Kidney (tissue), 14 donors: Measurements from ENCODE around the gene THSD4. TPM values are rescaled to one million over a fixed set of nuclear protein-coding genes. Genes with fewer than 3 reads are reported as not detected.

Experiments used
- DNase-seq, 5 donors: peaks; one replicate each; pipeline ENCODE4 v3.0.0-alpha.2; 2013 to 2020
- FAIRE-seq: peaks from 2 replicates; lab custom pipeline; 2012; peaks lifted over from hg19 to GRCh38; lab: Jason Lieb, UNC
- H3K27ac ChIP-seq, 2 donors: one replicate each; pipeline ENCODE4 v1.7.0; 2013; ENCODE audit warnings: low read depth in 2 of 2, low read length in 2 of 2, inconsistent platforms in 1 of 2
- H3K27me3 ChIP-seq: one replicate; pipeline ENCODE4 v1.7.1; 2013; ENCODE audit warnings: low read length, inconsistent platforms; ENCODE audit not compliant: control insufficient read depth, insufficient read depth
- H3K36me3 ChIP-seq, 3 donors: one replicate each; pipeline versions ENCODE4 v1.7.0 to v1.7.1; 2013; ENCODE audit warnings: low read length in 3 of 3, control low read depth in 1 of 3, inconsistent platforms in 1 of 3; ENCODE audit not compliant: insufficient read depth in 3 of 3, control insufficient read depth in 2 of 3
- H3K4me1 ChIP-seq, 3 donors: one replicate each; pipeline versions ENCODE4 v1.7.0 to v1.7.1; 2013; ENCODE audit warnings: low read length in 3 of 3, inconsistent platforms in 1 of 3, low read depth in 1 of 3; ENCODE audit not compliant: control insufficient read depth in 2 of 3, insufficient read depth in 2 of 3
- H3K4me3 ChIP-seq, 3 donors: one replicate each; pipeline versions ENCODE4 v1.7.0 to v1.8.1; 2013; ENCODE audit warnings: low read length in 3 of 3, control low read depth in 1 of 3, inconsistent platforms in 1 of 3
- H3K9ac ChIP-seq, 3 donors: one replicate each; pipeline versions ENCODE4 v1.7.0 to v1.7.1; 2013; ENCODE audit warnings: low read length in 3 of 3, control low read depth in 1 of 3, inconsistent platforms in 1 of 3
- H3K9me3 ChIP-seq, 3 donors: one replicate each; pipeline versions ENCODE4 v1.7.0 to v1.7.1; 2013; ENCODE audit warnings: low read length in 3 of 3, control low read depth in 1 of 3, inconsistent platforms in 1 of 3; ENCODE audit not compliant: control insufficient read depth in 2 of 3, insufficient read depth in 1 of 3
- CTCF ChIP-seq: IDR thresholded peaks from 3 replicates; pipeline ENCODE4 v1.5.1; 2012; ENCODE audit warnings: mild to moderate bottlenecking, moderate library complexity, borderline replicate concordance; ENCODE audit not compliant: insufficient read depth; ENCODE audit errors: extremely low read depth
- intact Hi-C: fragments of 100-400 bp; cut with DNase I; formaldehyde crosslinking; loops from one replicate; pipeline ENCODE4 v1.11.1; 2022
- polyA plus RNA-seq: library from polyadenylated mRNA; stranded (reverse); fragments of 350-450 nt; fragmentation: Illumina TruSeq; extraction: RNeasy Lipid Tissue Mini Kit (QIAGEN cat#74804); gene quantifications from one replicate; pipeline ENCODE4 v1.2.3, GENCODE V29; 2014; ENCODE audit warnings: low read depth, low replicate concordance; ENCODE audit not compliant: insufficient read depth
- total RNA-seq: library from RNA; stranded (reverse); fragmentation: NEBNext Ultra II Directional; extraction: Animal tissue kit (Norgen Biotek cat#: 25700); gene quantifications from one replicate; pipeline ENCODE4 v1.2.1, GENCODE V29; 2021
- donor health status: control.
- donor health status: control.
- donor health status: control.
- donor health status: control.
- donor health status: control.
- donor health status: DM: yes; HTN: yes; CAD: no.
- donor health status: Normal renal cell carcinoma (clear cell type).

THSD4 gene
- total and polyA plus RNA-seq, 2 donors from 2014 or later = 9.4 to 36.3 TPM

GRCh38 chr15:71118345-71118744 is 3.1 kb downstream of the THSD4 start:
- H3K9ac ChIP-seq = no peak overlapping the region
- DNase-seq (no peak), FAIRE-seq (no peak)
- no peaks in the 10 kb centered on the region for H3K27me3 ChIP-seq
- no peaks in the 10 kb centered on the region for H3K9me3 ChIP-seq
- peaks cover 0 to 6% (median 0%) of the 10 kb centered on the region in 3 donors for H3K4me1 ChIP-seq
- TF ChIP-seq CTCF = no peak
- intact Hi-C loops = loop anchor here (10.0 kb wide), 1 partner anchor 316 kb away; no protein-coding TSS in a partner anchor
- no peak overlapping the region for H3K4me3 ChIP-seq
- H3K36me3 ChIP-seq = no peaks in the 10 kb centered on the region
- H3K27ac ChIP-seq = no peak overlapping the region

DNA sequence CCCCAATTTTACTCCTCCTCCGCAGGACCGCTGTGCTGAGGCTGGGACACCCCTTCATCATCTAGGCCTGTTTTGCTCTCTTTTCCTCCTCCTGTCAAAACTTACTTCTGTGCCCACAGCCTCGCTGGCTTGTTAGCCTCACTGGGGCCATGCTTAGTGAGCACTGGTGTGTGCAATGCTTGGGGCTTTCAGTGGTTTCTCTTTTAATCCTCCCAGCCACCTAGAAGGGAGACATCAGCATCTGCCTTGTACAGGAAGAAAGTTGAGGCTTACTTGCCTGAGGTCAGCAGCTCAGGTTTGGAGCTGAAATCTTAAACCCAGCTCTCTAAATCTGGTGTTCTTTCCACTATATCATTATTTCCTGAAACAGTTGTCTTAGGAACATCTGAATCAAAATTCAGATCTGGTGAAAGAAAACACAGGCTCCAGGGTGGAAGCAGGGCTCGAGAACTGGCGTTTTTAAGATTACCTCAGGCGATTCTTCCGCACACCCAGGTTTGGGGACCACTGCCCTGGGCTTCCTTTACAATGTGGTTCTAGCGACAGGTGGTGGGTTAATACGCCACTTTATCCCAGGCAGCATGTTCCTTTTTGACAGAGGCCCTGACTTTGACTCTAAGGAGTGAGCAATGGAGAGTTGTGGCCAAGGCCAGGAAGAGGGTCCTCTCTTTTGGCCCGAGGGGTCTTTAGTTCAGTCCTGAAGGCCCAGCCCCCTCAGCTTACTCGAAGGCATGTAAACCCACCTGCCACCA is 3.8 kb downstream of the THSD4 start:
- intact Hi-C loops = loop anchor here (10.0 kb wide), 1 partner anchor 316 kb away; no protein-coding TSS in a partner anchor
- Histone ChIP-seq H3K4me1 (peaks cover 0 to 6% (median 0%) of the 10 kb centered on the region in 3 donors), H3K27me3 (no peaks in the 10 kb centered on the region), H3K4me3 (no peak overlapping the region), H3K27ac (no peak overlapping the region), H3K9ac (no peak overlapping the region), H3K36me3 (no peaks in the 10 kb centered on the region), H3K9me3 (no peaks in the 10 kb centered on the region)
- TF ChIP-seq CTCF = no peak
- no peak for DNase-seq
- no peak for FAIRE-seq

- intact Hi-C loops = no loop called here
- no peak overlapping the region for H3K27ac ChIP-seq
- H3K9ac ChIP-seq = no peak overlapping the region
- H3K9me3 ChIP-seq = no peaks in the 10 kb centered on the region
- no peak for FAIRE-seq
- TF ChIP-seq CTCF = no peak
- H3K27me3 ChIP-seq = no peaks in the 10 kb centered on the region
- DNase-seq = no peak
- H3K4me1 ChIP-seq = peaks cover 0 to 6% (median under 1%) of the 10 kb centered on the region in 3 donors
- no peak overlapping the region for H3K4me3 ChIP-seq
- H3K36me3 ChIP-seq = no peaks in the 10 kb centered on the region
Observed at GRCh38 chr15:71120428-71120944, 5.2 kb downstream of the THSD4 start.
